HL-60 (cell line): Measurements from ENCODE around the gene PTPRD.

Experiments
- DNase-seq, 2 experiments: peaks; one replicate each; pipeline ENCODE4 v3.0.0-alpha.2; 2010 to 2020; ENCODE audit warnings: low read depth in 1 of 2, low spot score in 1 of 2
- H3K27ac ChIP-seq: fragments of 250-450 bp; sonication (Bioruptor Pico); replicated peaks from 2 replicates; pipeline ENCODE4 v1.5.1; 2020; ENCODE audit warnings: mild to moderate bottlenecking, moderate library complexity
- H3K27me3 ChIP-seq: fragments of 250-450 bp; sonication (Bioruptor Pico); 2 replicates; pipeline ENCODE4 v1.5.1; 2021; ENCODE audit warnings: mild to moderate bottlenecking, moderate library complexity; ENCODE audit not compliant: insufficient read depth, poor library complexity, severe bottlenecking
- H3K4me3 ChIP-seq: replicated peaks from 2 replicates; pipeline ENCODE4 v1.5.1; 2011; ENCODE audit warnings: mild to moderate bottlenecking, control low read depth, low read length; ENCODE audit not compliant: insufficient read depth
- GABPA ChIP-seq: IDR thresholded peaks from 2 replicates; pipeline ENCODE4 v1.6.1; 2012; ENCODE audit warnings: low read depth
- POLR2AphosphoS5 ChIP-seq: IDR thresholded peaks from 2 replicates; pipeline ENCODE4 v1.6.1; 2012; ENCODE audit warnings: low read depth
- SPI1 ChIP-seq: IDR thresholded peaks from 2 replicates; pipeline ENCODE4 v1.6.1; 2012; ENCODE audit warnings: low read depth, mild to moderate bottlenecking, borderline replicate concordance
- TF ChIP-seq, protein P1 (sequence below): IDR thresholded peaks from 2 replicates; pipeline ENCODE4 v1.6.1; 2012; ENCODE audit warnings: low read depth; ENCODE audit not compliant: insufficient replicate concordance
- TF ChIP-seq, protein P2 (sequence below): IDR thresholded peaks from one replicate; pipeline ENCODE4 v1.5.1; 2011; ENCODE audit warnings: low read length, control low read depth, inconsistent platforms; ENCODE audit not compliant: insufficient read depth

PTPRD gene

DNA sequence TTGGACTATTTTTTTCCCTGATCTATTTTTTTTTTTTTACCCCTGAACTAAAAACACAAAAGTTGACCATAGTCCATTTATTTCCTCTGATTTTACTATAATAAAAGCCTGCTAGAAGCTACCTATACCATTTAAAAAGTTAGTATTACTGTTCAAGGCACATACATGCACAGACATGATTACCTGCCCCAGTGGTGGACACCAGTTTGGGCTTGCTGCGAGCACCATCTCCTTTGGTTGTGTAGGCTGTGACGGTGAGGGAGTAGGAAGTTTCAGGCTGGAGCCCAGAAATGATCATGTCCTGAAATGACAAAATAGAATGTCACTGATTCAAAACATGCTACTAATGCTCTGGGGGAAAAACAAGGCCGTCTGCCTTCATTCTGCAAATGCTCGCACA is 2120.1 kb downstream of the PTPRD start:
- Histone ChIP-seq H3K4me3 (no peak overlapping the region), H3K27ac (no peak overlapping the region), H3K27me3 (no peaks in the 10 kb centered on the region)
- no peak for TF ChIP-seq POLR2AphosphoS5
- TF ChIP-seq, protein P1, sequence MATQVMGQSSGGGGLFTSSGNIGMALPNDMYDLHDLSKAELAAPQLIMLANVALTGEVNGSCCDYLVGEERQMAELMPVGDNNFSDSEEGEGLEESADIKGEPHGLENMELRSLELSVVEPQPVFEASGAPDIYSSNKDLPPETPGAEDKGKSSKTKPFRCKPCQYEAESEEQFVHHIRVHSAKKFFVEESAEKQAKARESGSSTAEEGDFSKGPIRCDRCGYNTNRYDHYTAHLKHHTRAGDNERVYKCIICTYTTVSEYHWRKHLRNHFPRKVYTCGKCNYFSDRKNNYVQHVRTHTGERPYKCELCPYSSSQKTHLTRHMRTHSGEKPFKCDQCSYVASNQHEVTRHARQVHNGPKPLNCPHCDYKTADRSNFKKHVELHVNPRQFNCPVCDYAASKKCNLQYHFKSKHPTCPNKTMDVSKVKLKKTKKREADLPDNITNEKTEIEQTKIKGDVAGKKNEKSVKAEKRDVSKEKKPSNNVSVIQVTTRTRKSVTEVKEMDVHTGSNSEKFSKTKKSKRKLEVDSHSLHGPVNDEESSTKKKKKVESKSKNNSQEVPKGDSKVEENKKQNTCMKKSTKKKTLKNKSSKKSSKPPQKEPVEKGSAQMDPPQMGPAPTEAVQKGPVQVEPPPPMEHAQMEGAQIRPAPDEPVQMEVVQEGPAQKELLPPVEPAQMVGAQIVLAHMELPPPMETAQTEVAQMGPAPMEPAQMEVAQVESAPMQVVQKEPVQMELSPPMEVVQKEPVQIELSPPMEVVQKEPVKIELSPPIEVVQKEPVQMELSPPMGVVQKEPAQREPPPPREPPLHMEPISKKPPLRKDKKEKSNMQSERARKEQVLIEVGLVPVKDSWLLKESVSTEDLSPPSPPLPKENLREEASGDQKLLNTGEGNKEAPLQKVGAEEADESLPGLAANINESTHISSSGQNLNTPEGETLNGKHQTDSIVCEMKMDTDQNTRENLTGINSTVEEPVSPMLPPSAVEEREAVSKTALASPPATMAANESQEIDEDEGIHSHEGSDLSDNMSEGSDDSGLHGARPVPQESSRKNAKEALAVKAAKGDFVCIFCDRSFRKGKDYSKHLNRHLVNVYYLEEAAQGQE = no peak
- no peak for DNase-seq

DNA sequence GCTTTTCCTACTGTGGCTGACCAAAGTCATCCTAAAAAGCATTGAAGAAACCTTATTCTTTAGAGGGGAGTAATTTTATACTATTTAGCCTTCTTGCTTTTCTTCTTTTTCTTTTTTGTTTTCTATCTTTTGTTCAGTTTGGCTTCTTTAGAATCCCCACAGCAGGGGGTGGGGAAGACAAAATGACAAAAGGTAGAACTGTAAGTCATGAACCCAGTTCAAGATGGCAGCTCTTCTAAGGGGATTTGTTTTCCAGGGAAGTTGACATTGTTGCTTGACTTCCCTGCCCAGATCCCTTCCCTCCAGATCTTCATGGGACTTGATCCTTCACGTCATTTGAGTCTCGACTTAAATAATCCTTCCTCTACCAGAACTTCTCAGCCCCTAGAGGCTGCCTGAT is 2120.8 kb downstream of the PTPRD start:
- Histone ChIP-seq H3K27ac (no peak overlapping the region), H3K4me3 (no peak overlapping the region), H3K27me3 (no peaks in the 10 kb centered on the region)
- TF ChIP-seq POLR2AphosphoS5 = no peak
- no peak for TF ChIP-seq GABPA
- TF ChIP-seq, protein P1 = no peak
- no peak for TF ChIP-seq SPI1
- TF ChIP-seq, protein P2, sequence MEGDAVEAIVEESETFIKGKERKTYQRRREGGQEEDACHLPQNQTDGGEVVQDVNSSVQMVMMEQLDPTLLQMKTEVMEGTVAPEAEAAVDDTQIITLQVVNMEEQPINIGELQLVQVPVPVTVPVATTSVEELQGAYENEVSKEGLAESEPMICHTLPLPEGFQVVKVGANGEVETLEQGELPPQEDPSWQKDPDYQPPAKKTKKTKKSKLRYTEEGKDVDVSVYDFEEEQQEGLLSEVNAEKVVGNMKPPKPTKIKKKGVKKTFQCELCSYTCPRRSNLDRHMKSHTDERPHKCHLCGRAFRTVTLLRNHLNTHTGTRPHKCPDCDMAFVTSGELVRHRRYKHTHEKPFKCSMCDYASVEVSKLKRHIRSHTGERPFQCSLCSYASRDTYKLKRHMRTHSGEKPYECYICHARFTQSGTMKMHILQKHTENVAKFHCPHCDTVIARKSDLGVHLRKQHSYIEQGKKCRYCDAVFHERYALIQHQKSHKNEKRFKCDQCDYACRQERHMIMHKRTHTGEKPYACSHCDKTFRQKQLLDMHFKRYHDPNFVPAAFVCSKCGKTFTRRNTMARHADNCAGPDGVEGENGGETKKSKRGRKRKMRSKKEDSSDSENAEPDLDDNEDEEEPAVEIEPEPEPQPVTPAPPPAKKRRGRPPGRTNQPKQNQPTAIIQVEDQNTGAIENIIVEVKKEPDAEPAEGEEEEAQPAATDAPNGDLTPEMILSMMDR = no peak
- no peak for DNase-seq

DNA sequence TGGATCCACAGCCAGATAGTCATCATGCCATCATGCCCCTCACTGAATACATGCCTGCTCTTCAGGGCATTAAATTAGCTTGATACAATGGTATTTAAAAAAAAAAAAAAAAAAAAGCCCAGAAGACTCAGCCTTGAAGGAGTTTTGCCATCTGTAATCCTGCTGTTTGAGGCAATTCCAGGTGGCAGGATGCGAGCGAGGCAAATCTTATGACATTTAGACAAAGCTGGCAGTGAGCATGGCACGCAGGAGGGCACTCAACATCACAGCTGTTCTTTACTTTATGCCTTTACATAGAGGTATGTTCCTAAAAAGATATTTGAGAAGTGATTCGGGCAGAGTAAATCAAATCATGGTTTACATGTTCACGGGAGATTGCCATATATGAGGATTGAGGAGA is 2121.2 kb downstream of the PTPRD start:
- Histone ChIP-seq H3K4me3 (no peak overlapping the region), H3K27ac (no peak overlapping the region), H3K27me3 (no peaks in the 10 kb centered on the region)
- DNase-seq = no peak
- TF ChIP-seq, protein P2 = no peak
- TF ChIP-seq POLR2AphosphoS5 (no peak), GABPA (no peak), SPI1 (no peak)
- TF ChIP-seq, protein P1 = no peak

DNA sequence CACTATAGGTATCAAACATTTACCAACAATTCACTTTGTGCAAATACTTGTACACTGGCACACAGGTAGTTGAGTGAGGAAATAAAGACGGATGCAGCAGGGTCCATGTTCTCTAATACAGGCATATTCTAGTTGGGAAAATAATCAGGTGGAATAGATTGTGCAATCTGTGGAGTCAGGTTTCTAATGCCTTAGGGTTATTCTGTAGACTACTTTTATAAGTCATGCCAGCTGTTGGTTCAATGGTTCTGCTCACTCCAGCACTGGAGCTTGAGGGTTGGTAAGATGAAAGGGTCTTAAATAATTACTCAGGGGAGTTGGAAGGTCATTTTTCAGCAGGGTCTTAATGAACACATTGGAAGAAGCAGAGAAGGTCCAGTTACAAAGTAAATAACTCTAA is 2123.0 kb downstream of the PTPRD start:
- no peaks in the 10 kb centered on the region for H3K27me3 ChIP-seq
- H3K27ac ChIP-seq = no peak overlapping the region
- TF ChIP-seq, protein P2 = no peak
- TF ChIP-seq, protein P1 = no peak
- TF ChIP-seq SPI1 (no peak), POLR2AphosphoS5 (no peak), GABPA (no peak)
- H3K4me3 ChIP-seq = no peak overlapping the region
- DNase-seq = no peak
